SIG-M5 treated with dmso at 0.1 percent for 504 hours (cell line): ENCODE measurements around the gene LNX1.

ENCODE experiments used
- DNase-seq: peaks from one replicate; lab custom pipeline; 2025; ENCODE audit not compliant: unreplicated experiment; lab: John Stamatoyannopoulos, UW

The LNX1 gene

GRCh38 chr4:53575552-53575951 is 15.7 kb downstream of the LNX1 start:
- DNase-seq = no peak

- no peak for DNase-seq
Observed at GRCh38 chr4:53574528-53574927, 16.8 kb downstream of the LNX1 start.

- DNase-seq = no peak
Observed at GRCh38 chr4:53573696-53574095, 17.6 kb downstream of the LNX1 start.

- no peak for DNase-seq
Observed at GRCh38 chr4:53572600-53572994, 18.7 kb downstream of the LNX1 start.

GRCh38 chr4:53571936-53572599 is 19.2 kb downstream of the LNX1 start:
- DNase-seq = no peak

GRCh38 chr4:53563824-53564223 is 27.5 kb downstream of the LNX1 start:
- no peak for DNase-seq

GRCh38 chr4:53562409-53562808 is 28.9 kb downstream of the LNX1 start:
- DNase-seq = no peak

GRCh38 chr4:53559021-53559620 is 32.2 kb downstream of the LNX1 start:
- no peak for DNase-seq

GRCh38 chr4:53558065-53558801 is 33.1 kb downstream of the LNX1 start:
- DNase-seq = no peak

- no peak for DNase-seq
Observed at GRCh38 chr4:53557669-53558064, 33.6 kb downstream of the LNX1 start.

- no peak for DNase-seq
Observed at GRCh38 chr4:53556651-53557050, 34.6 kb downstream of the LNX1 start.

GRCh38 chr4:53553486-53554210 is 37.6 kb downstream of the LNX1 start:
- no peak for DNase-seq

- no peak for DNase-seq
Observed at GRCh38 chr4:53552711-53553110, 38.6 kb downstream of the LNX1 start.

GRCh38 chr4:53551958-53552357 is 39.3 kb downstream of the LNX1 start:
- DNase-seq = no peak

GRCh38 chr4:53551281-53551864 is 39.9 kb downstream of the LNX1 start:
- no peak for DNase-seq

- no peak for DNase-seq
Observed at GRCh38 chr4:53548662-53549061, 42.6 kb downstream of the LNX1 start.

- DNase-seq = no peak
Observed at GRCh38 chr4:53547983-53548382, 43.3 kb downstream of the LNX1 start.

- DNase-seq = no peak
Observed at GRCh38 chr4:53545942-53546581, 45.2 kb downstream of the LNX1 start.

GRCh38 chr4:53545273-53545672 is 46.0 kb downstream of the LNX1 start:
- no peak for DNase-seq

- no peak for DNase-seq
Observed at GRCh38 chr4:53543561-53543960, 47.7 kb downstream of the LNX1 start.
